Ammon's horn (tissue), 1 donor: ENCODE measurements around the gene CLSTN2.
A peak's percentile ranks its signal among the peaks of the same experiment; 100 is the strongest.

Source experiments
- DNase-seq: peaks from one replicate; pipeline ENCODE4 v3.0.0-alpha.2; 2016; ENCODE audit warnings: low spot score

The CLSTN2 gene

DNA sequence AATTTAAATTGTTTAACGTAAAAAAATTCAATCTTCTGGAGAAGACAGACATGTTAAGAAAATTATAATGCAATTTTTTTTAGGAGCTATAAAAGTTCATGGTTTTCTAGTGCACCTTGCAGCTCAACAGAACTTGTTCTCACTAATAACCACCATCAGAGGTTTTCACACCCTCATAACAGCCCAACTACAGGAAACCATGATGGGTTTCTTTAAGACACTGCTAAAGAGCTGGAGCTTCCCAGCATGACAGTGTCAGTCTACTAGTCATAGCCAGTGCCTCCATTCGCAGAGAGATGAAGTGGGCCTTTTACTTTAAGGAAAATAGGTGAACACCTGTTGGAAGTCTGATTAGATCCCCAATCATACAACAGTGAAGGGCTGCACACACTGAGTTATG, 518.8 kb downstream of the CLSTN2 start:
- no peak for DNase-seq

DNA sequence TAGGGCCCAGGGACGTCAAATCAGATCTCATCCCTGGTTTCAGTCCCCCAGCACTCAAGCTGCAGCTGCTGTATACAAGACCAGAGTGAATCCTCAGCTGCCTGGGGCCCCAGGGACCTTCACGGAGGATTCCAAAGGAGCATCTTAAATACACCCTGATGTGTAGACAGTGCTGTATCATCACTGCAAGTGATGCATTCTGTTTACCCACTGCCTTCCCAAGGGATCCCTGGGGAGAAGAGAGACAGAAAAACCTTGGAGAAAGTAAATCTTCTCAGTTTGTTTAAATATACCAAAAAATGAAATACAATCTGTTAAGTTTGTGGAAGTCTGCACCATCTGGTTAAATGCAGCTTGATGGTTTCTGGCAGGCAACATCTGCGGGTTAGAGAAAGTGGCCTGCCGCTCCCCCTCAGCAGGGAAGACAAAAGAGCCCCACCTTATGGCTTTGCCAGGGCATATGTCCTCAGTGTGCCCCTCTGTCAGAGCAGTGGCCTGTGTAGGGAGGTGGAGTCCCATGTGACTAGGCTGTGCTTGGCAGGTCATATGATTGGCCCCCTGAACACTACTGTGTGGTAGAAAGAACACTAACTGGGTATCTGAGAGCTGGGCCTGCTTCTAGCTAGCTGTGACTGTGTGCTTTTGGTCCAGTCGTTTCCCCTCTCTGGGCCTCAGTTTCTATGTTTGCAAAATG, 520.7 kb downstream of the CLSTN2 start:
- DNase-seq: no peak

DNA sequence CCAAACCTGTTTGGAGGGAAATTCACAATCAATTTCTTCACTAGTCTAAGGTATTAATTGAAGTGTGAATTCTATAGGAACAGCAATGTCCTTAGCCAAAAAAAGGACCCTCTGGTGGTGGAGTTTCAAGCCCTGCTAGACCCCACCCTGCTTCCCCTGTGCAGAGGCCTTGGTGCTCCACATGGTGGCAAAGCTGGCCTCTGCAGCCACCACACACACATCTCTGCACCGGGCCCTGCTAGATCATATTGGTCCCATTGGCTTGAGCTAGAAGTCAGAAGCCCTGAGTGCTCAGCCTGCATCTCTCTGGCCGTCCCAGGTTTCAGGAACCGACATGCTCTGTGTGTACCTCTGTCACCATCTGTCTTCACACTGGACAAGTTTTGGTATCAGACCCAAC, 522.0 kb downstream of the CLSTN2 start:
- no peak for DNase-seq

DNA sequence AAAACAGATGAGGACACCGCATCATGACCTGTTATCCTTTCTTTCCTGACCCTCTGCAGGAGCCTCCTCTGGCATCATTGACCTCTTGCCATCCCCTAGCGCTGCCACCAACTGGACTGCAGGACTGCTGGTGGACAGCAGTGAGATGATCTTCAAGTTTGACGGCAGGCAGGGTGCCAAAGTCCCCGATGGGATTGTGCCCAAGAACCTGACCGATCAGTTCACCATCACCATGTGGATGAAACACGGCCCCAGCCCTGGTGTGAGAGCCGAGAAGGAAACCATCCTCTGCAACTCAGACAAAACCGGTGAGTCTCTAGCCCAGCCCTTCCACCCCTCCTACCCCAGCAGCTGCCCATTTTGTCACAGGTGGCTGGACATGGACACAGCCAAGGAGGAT, 524.5 kb downstream of the CLSTN2 start:
- no peak for DNase-seq

DNA sequence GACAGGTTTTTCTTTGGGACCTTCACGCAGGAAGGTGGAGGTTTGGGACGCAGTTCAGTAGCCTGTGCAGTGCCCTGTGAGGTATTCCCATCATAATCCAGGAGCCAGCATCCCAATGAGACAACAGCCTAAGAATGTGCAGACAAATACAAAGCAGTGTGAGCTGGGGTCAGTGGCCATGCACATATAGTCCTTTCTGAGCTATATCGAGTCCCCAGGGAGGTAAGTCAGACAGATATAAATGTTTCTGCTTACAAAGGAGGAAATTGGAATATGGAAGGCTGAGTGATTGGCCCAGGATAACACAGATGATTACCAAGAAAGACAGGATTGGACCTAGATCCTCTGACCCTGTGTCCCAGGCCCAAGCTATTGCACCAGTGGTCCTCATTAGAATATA, 526.3 kb downstream of the CLSTN2 start:
- no peak for DNase-seq

DNA sequence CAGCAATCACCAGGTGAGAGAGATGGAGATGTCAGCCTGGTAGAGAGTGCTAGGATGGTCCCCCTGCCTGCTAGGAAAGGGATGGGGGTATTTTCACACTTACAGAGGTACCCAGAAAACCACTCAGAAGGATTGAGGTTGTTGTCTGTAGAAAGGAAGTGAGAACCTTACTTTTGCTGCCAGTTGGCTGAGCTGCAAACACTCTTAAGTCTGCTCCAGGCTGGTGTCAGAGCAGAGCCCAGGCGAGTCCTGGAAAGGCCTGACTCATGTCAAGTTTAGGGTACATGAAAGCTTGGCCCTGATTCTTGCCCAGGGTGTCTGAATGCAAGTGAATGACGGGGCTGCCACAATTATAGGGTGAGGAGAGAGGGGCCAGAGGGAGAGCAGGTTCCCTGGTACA, 528.4 kb downstream of the CLSTN2 start:
- DNase-seq: no peak

DNA sequence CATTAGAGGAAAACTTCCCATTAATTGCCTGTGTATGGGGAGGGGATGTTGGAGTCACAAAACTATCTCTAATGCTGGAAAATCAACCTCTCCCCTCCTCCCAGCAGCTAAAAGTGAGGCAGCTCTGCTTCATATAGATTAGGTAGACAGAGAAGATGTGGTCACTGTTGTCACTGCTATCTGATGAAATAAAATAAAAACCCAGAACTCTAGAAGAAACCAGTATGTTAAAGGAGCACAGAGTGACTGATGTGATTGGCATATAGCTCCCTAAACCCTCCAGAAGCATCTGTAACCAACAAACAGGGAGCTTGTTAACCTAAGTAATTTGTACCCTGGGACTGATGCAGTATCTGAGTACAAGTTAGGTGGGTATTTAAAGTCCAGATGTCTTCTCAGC, 531.0 kb downstream of the CLSTN2 start:
- DNase-seq: no peak

DNA sequence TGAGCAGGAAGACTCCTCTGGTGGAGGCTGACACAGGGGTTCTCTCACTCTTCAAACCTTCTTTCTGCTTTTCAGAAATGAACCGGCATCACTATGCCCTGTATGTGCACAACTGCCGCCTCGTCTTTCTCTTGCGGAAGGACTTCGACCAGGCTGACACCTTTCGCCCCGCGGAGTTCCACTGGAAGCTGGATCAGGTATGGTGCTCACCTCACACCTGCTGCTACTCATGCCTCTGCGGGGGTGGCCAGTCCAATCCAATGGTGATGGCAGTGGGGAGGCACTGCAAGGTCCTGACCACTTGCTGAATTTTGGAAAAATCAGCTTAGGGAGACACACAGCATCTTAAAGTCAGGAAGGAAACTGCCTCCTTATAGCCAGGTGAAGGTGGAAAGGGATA, 531.5 kb downstream of the CLSTN2 start:
- DNase-seq: no peak

DNA sequence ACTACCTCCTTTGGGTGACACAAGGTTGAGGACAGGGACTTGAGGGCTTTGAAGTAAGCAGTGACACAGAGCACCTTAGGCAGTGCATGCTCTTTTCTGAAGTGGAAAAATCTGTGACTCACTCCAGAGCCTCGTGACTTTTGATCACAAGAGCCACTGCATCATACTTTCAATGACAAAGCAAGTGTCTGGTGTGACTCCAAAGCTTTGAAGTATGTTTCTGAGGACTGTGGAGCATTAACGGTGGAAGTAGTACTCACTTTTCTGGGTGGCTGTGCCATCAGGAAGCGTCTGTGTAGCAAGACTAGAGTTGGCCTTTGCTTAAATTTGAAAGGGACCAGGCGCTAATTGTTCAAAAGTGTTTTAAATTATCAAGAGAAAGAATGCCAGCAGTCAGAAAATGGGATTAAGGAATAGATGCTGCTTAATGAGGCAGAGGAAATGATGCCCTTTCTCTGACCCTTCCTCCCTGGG, 532.2 kb downstream of the CLSTN2 start:
- DNase-seq: no peak

DNA sequence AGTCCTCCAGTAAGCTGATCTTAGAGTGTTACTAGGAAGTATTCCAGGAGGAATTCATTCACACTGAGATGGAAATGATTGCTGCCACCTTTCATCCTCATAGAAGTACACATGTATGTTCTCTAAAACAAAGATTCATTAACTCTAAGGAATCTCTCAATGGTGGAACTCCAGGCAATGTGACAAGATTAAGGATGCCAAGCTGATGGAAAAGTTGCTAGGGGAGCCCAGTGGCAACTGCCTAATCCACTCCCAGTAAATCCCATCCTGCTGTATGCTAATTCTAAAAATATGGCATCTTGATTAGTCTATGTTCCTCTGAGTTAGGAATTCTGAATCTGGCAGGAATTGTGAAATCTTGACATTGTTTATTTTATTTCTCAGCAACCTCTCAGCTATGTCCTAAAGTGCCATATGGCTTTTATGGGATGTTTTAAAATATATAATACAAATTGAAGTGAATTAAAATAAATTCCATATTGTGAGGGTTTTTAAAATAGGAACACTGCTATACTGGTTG, 532.9 kb downstream of the CLSTN2 start:
- DNase-seq: no peak

DNA sequence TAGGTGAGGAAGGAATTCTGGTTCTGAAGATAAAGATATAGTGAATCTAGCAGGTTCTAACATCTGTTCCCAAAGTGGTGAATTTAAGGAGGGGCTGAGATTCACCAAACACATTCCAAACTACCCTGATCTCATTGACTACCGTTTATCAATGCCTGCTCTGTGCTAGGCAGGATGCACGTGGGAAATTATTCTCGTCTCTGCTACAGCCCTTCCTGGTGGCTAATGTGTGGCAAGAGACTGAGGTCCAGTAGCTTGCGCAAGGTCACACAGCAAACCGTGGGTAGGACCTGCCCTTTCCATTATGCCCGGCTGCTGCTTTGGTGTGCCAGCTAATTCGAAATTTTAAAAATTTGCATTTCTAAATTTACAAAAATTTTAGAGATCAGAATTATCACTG, 533.4 kb downstream of the CLSTN2 start:
- no peak for DNase-seq

DNA sequence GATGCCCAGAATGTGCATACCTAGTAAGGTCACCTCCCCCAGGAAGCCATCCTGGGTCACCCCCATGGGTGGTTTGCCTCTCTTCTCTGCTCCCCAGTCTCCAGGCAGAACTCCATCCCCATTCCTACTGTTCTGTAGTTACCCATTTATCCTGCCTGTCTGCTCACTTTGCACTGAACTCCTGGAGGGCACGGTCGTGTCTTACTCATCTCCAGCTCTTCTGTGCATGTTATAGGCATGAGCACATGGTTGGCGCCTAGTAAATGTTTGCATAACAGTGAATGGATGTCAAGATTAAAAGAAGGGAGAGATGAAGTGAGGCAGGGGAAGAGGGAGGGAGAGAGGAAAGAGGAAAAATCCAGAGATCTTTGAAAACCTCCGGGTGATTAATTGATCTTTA, 534.5 kb downstream of the CLSTN2 start:
- no peak for DNase-seq

DNA sequence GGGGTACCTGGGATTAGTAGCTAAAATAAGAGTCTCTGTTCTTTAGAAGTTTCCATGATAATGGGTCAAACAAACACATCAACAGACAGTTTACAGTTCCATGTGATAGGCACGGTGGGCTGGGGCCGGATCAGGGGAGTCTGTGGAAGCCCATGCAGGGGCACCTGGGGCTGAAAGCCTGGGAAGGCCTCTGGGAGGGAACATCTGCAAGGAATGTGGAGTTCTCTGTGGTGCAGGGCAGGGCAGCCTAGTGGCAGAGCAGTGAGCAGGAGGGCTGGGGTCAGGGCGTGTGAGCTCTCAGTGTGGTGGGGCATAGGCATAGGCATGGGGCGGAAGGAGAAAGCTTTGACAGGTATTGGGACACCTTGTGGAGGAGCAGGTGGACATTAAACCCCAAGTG, 535.2 kb downstream of the CLSTN2 start:
- DNase-seq: no peak

DNA sequence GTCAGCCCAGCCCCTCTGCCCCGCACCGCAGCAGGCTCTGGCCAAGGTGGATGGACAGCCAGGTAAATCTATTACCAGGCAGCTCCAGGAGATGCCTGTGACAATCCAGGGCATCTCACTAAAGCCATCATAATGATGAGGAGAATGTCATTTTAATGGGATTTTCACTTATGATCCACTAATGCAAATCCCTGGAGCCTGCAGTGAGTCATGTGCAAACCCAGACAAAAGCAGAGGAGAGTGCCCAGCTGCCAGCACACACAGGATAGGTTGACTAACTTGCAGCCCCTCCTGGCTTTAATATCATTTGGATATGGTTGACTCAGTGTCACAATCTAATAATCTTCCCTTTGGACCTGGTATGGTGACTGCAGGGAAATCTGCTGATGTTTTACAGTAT, 536.0 kb downstream of the CLSTN2 start:
- DNase-seq: no peak

DNA sequence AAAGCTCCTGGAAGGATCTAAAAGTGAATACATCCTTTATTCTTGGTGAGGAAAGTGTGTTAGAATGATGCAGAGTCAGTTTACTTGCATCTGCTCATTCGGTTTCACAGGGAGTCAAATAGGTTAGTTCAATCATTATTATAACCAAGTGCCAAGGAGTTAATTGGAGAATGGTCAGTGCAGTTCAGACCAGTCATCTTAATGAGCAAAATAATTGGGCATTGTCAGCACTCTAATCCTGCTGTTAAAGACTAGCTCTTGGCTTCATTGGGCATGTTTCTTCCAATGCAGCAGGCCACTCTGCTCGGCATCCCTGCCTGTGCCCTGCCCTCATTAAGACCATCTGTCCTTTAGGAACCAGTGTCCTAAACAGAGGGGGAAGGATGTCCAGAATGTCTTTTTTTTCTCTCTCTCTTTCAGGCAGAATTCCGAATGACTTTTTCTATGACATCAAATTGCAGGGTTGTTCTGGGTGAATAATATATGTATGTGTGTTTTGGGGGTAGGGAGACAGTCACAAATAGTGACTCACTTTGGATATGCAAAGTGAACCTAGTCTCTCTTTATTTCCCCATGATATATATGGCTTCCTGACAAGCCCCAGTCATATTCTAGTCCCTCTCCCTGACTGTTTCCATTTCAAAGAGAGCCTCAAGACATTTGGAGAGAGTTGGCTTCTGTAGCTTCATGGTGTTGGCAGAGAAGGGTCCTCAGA, 537.5 kb downstream of the CLSTN2 start:
- no peak for DNase-seq

DNA sequence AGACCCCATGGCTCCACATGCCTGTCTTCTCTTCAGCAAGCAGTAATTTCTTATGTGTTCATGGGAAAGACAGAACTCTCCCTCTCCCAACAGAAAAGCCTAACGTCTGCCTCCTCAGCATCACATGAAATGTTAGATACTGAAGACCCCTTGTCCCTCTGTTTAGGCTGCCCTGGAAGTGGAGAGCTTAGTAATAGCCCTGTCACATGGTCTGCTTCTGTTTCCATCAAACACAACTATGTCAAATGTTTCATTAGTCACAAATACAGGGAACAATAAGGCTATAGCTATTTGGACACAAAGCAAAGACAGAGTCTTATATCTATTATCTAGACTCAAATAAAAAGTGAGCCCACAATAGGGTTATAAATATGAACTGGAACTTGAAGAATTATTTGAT, 552.6 kb downstream of the CLSTN2 start:
- no peak for DNase-seq

DNA sequence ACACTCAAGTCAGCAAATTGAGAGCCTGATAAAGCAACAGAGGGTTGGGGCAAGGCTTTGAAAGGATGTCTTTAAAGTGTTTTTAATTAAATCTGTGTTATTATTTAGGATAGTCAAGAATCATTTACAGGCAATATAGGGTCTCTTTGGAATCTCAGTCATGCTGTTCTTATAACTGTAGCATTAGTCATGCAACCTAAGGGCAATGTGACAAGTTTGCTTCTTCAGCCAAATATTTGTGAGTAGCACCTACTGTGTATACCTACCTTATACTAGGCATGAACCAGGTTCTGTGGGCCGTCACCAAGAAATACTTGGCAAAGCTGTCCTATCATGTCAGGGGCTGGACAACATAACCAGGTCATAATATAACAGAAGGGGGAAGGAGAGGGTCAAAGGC, 558.3 kb downstream of the CLSTN2 start:
- no peak for DNase-seq

DNA sequence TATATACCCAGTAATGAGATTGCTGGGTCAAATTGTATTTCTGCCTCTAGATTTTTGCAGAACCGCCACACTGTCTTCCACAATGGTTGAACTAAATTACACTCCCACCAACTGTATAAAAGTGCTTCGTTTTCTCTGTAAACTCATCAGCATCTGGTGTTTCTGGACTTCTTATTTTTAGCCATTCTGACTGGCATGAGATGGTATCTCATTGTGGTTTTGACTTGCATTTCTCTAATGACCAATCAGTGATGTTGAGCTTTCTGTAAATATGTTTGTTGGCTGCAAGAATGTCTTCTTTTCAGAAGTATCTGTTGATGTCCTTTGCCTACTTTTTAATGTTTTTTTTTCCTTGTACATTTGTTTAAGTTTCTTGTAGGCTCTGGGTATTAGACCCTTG, 560.0 kb downstream of the CLSTN2 start:
- no peak for DNase-seq

DNA sequence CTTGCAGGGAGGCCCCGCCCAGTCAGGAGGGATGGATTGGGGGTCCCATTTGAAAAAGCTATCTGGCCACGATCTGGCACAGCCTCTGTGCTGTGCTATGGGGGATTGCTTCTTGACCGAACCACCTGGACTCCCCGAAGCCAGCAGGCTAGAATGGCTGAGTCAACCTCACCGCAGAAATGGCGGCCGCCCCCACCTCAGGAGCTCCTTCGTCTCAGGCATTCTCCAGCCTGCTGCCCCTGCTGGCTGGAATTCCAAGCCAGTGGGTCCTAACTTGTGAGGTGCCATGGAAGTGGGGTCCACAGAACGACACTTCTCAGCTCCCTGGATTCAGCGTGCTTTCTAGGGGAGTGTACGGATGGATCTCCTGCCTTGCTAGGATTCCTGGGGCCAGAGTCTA, 562.3 kb downstream of the CLSTN2 start:
- no peak for DNase-seq

DNA sequence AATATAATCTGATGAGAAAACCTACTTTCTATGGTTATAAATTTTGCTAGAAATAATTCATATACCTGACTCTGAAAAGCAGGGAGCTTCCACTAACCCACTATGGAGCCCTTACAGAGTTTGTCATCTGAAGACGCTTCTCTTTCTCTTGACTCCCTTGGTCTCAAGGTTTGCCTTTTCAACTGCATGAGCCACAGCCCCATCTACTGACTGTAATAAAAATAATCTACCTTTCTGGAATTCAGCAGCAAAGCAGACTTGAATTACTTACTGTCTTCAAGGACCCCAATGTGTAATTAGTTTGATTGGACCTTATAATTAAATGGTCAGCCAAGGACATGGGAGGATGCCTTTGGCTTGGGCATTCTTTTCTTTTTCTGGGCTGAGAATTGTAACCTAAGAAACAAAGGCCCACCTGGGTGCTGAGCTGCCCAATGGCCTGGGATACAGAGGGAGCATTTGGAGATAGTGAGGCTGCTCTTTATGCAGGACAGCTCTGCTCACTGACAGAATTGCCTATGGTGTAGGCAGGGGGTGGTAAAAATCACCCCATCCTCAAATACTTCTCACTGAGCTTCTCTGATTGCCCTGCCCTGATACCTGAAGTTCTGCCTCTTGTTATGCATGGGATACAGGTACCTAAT, 564.3 kb downstream of the CLSTN2 start:
- peak; percentile 33 for DNase-seq

DNA sequence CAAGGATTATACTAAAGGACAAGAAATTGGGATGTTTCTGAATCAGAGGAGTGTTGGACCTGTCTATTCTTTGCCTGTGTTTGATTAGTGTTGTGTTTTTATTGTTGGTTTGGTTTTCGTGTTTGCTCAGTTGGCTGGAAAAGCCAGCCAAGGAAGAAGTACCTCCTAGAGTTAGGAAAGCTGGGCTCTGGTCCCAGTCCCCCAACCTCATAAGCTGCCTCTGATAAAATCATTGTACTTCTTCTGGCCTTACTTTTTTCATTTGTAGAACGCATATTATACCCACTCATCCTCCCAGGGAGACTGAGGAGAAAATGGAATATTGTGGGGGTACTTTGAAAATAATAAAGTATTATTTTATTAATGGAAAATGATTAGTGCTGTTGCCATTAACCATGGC, 565.5 kb downstream of the CLSTN2 start:
- DNase-seq: no peak

DNA sequence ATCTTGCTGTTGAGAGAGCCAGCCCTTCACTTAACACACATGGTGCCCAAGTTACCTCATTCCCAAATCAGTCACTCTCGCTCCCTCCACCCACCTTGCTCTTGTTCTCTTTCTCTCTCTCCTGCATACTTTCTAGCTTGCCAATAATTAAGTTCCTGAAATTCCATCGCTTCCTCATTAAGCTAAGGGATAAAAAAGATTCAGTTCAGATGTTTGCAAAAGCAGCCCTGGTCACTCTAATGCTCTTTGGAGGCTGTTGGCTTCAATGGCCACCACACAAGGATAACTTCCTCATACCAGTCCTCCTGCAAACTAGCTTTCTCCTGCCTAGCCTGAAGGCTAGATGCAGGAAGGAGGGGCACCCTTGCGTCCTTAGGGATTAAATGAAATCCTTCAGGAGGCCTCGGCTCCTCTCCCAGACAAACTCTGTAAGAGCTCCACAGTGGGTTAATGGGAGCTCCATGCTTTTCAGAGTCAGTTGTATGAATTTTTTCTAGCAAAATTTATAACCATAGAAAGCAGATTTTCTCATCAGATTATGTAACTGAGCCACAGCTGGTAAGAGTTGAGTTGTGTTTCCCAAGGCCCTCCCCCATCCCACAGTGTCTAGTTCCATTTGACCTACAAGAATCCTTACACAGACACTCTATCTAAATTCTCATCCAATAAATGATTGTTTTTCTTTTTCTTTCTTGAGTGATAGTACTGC, 566.2 kb downstream of the CLSTN2 start:
- DNase-seq: no peak
